Caco-2 (cell line): Measurements from ENCODE around the gene MPZL3. TPM values are rescaled to one million over a fixed set of nuclear protein-coding genes. Genes with fewer than 3 reads are reported as not detected.

Experiments
- BruUV-seq: library from RNA; stranded (reverse); fragments of 400-500 nt; replicated peaks from 2 replicates; lab custom pipeline; 2021; lab: Mats Ljungman, UMichigan
- CTCF ChIA-PET: fragments of 300-600 bp; sonication (Branson Sonifier 250); formaldehyde crosslinking; loops from one replicate; lab custom pipeline; 2022; ENCODE audit warnings: antibody characterized with exemption; lab: Charles Lee
- POLR2A ChIA-PET: fragments of 300-600 bp; sonication (Branson Sonifier 250); formaldehyde crosslinking; loops from one replicate; lab custom pipeline; 2022; ENCODE audit warnings: antibody characterized with exemption; lab: Charles Lee
- DNase-seq, 2 experiments: peaks; one replicate each; pipeline versions ENCODE4 v3.0.0 to v3.0.0-alpha.2; 2020 to 2022
- H3K27me3 ChIP-seq: replicated peaks from 2 replicates; pipeline ENCODE4 v1.6.0; 2011; ENCODE audit warnings: low read length; ENCODE audit not compliant: control insufficient read depth, insufficient read depth
- H3K36me3 ChIP-seq: 2 replicates; pipeline ENCODE4 v1.5.1; 2011; ENCODE audit warnings: low read length; ENCODE audit not compliant: control insufficient read depth, insufficient read depth
- H3K4me1 ChIP-seq: fragments of 250-450 bp; sonication (Bioruptor Pico); 2 replicates; pipeline ENCODE4 v1.5.1; 2020; ENCODE audit warnings: mild to moderate bottlenecking
- H3K4me3 ChIP-seq: 2 replicates; pipeline ENCODE4 v1.5.1; 2011; ENCODE audit warnings: low read depth, mild to moderate bottlenecking, control low read depth, low read length
- H3K9me3 ChIP-seq: fragments of 250-450 bp; sonication (Bioruptor Pico); 2 replicates; pipeline ENCODE4 v1.5.1; 2020; ENCODE audit warnings: mild to moderate bottlenecking, moderate library complexity
- H3K27ac Mint-ChIP-seq: one replicate; pipeline ENCODE4 v1.8.0; 2022; ENCODE audit warnings: mixed read lengths; ENCODE audit not compliant: unreplicated experiment
- H3K27me3 Mint-ChIP-seq: one replicate; pipeline ENCODE4 v1.8.0; 2022; ENCODE audit warnings: mixed read lengths; ENCODE audit not compliant: insufficient read depth, unreplicated experiment
- H3K36me3 Mint-ChIP-seq: one replicate; pipeline ENCODE4 v1.8.0; 2022; ENCODE audit warnings: mild to moderate bottlenecking, mixed read lengths; ENCODE audit not compliant: insufficient read depth, unreplicated experiment
- H3K4me1 Mint-ChIP-seq: one replicate; pipeline ENCODE4 v1.8.0; 2022; ENCODE audit warnings: low read depth, mixed read lengths; ENCODE audit not compliant: unreplicated experiment
- H3K4me3 Mint-ChIP-seq: one replicate; pipeline ENCODE4 v1.8.0; 2022; ENCODE audit warnings: mild to moderate bottlenecking, moderate library complexity, mixed read lengths; ENCODE audit not compliant: unreplicated experiment
- H3K9me3 Mint-ChIP-seq: one replicate; pipeline ENCODE4 v1.8.0; 2022; ENCODE audit warnings: mixed read lengths; ENCODE audit not compliant: unreplicated experiment
- intact Hi-C: fragments of 100-400 bp; cut with micrococcal nuclease; formaldehyde crosslinking; loops from one replicate; pipeline ENCODE4 v1.10.0; 2022; ENCODE audit not compliant: unreplicated experiment
- total RNA-seq: library from RNA; stranded (reverse); gene quantifications from 2 replicates; pipeline ENCODE4 v1.2.3, GENCODE V29; 2022
- TF ChIP-seq, protein P1 (sequence below), 2 experiments: fragments of 200-600 bp in 1 of 2; IDR thresholded peaks; 1 replicate in 1 of 2; 2 replicates in 1 of 2; pipeline versions ENCODE4 v1.5.1 to v1.8.0; 2011 to 2022; ENCODE audit warnings: antibody characterized with exemption in 1 of 2, control low read depth in 1 of 2, inconsistent platforms in 1 of 2, low read depth in 1 of 2, low read length in 1 of 2, mild to moderate bottlenecking in 1 of 2, moderate library complexity in 1 of 2; ENCODE audit not compliant: insufficient read depth in 1 of 2, severe bottlenecking in 1 of 2, unreplicated experiment in 1 of 2

Gene MPZL3
- total RNA-seq, 1 experiment from 2014 or later: 31.8 TPM

DNA sequence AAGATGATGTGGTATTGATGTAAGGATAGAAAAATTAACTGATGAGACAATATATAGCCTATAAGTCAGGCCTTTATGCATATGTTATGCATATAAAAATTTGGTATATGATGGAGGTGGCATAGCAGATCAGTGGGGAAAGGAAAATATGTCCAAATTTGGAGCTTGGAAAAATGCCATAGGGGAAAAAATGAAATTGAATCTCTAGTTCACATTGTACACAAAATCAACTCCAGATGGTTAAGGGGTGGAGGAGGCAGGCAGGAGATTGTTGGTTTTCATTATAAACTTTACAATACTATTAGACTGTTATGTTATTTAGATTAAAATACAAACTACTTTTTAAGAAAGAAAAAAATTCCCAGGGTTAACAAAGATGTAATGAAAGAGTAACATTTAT is 37.2 kb upstream of the MPZL3 start:
- Mint-ChIP-seq H3K4me3 (no peak overlapping the region), H3K27me3 (no peaks in the 10 kb centered on the region)
- POLR2A ChIA-PET: no interaction called here

DNA sequence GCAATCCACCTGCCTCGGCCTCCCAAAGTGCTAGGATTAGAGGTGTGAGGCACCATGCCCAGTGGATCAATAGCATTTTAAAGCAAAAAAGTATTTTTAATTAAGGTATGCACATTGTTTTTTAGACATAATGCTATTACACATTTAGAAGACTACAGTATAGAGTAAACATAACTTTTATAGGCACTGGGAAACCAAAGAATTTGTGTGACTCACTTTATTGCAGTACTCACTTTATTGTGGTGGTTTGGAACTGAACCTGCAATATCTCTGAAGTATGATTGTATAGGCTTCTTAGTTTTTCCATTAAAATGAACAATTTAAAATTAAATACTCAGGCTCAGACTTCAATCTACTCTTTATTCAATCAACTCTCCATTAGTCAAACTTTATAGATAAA is 34.8 kb upstream of the MPZL3 start:
- no peak for DNase-seq
- H3K4me3 ChIP-seq: no peak overlapping the region
- Mint-ChIP-seq H3K36me3 (peaks cover 5% of the 10 kb centered on the region), H3K4me3 (no peak overlapping the region), H3K27me3 (no peaks in the 10 kb centered on the region), H3K4me1 (peaks cover 16% of the 10 kb centered on the region), H3K27ac (no peak overlapping the region), H3K9me3 (peaks cover 9% of the 10 kb centered on the region)
- no peaks in the 10 kb centered on the region for H3K36me3 ChIP-seq
- TF ChIP-seq, protein P1, sequence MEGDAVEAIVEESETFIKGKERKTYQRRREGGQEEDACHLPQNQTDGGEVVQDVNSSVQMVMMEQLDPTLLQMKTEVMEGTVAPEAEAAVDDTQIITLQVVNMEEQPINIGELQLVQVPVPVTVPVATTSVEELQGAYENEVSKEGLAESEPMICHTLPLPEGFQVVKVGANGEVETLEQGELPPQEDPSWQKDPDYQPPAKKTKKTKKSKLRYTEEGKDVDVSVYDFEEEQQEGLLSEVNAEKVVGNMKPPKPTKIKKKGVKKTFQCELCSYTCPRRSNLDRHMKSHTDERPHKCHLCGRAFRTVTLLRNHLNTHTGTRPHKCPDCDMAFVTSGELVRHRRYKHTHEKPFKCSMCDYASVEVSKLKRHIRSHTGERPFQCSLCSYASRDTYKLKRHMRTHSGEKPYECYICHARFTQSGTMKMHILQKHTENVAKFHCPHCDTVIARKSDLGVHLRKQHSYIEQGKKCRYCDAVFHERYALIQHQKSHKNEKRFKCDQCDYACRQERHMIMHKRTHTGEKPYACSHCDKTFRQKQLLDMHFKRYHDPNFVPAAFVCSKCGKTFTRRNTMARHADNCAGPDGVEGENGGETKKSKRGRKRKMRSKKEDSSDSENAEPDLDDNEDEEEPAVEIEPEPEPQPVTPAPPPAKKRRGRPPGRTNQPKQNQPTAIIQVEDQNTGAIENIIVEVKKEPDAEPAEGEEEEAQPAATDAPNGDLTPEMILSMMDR (IDR thresholded peaks at IDR 0.05; ENCODE audit: insufficient read depth in 1 of 2, low read depth in 1 of 2, low read length in 1 of 2, severe bottlenecking in 1 of 2, unreplicated experiment in 1 of 2): no peak
- no peaks in the 10 kb centered on the region for H3K9me3 ChIP-seq
- BruUV-seq: no TSS peak
- CTCF ChIA-PET: no interaction called here
- intact Hi-C loops: no loop called here
- no peaks in the 10 kb centered on the region for H3K27me3 ChIP-seq
- H3K4me1 ChIP-seq: peaks cover 15% of the 10 kb centered on the region
- POLR2A ChIA-PET: no interaction called here

More for the DNA sequence above, 37.2 kb upstream of the MPZL3 start:
- peaks cover 5% of the 10 kb centered on the region for H3K36me3 Mint-ChIP-seq
- CTCF ChIA-PET: interaction anchor here (0.8 to 1.8 kb wide), 4 partner anchors 13 to 145 kb away, joined by 3 to 8 read pairs (median 4); no protein-coding TSS in a partner anchor
- TF ChIP-seq, protein P1 (IDR thresholded peaks at IDR 0.05; ENCODE audit: insufficient read depth in 1 of 2, low read depth in 1 of 2, low read length in 1 of 2, severe bottlenecking in 1 of 2, unreplicated experiment in 1 of 2): no peak
- Histone ChIP-seq H3K36me3 (no peaks in the 10 kb centered on the region), H3K9me3 (no peaks in the 10 kb centered on the region), H3K4me3 (no peak overlapping the region), H3K4me1 (peaks cover 8% of the 10 kb centered on the region), H3K27me3 (no peaks in the 10 kb centered on the region)
- intact Hi-C loops: no loop called here
- peaks cover 9% of the 10 kb centered on the region for H3K9me3 Mint-ChIP-seq
- no TSS peak for BruUV-seq
- no peak overlapping the region for H3K27ac Mint-ChIP-seq
- DNase-seq: no peak
- H3K4me1 Mint-ChIP-seq: peaks cover 16% of the 10 kb centered on the region

DNA sequence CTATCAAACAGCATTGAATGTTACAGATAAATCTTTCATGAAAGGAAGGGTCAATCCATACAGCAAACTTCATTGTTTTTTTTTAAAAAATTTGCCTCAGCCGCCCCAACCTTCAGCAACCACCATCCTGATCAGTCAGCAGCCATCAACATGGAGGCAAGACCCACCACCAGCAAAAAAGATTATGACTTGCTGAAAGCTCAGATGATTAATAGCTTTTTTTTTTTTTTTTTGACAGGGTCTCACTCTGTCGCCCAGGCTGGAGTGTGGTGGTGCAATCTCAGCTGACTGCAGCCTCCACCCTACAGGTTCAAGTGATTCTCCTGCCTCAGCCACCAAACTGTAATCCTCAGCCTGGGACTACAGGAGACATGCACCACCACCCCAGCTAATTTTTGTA is 34.4 kb upstream of the MPZL3 start:
- BruUV-seq: no TSS peak
- Mint-ChIP-seq H3K27ac (no peak overlapping the region), H3K9me3 (peaks cover 9% of the 10 kb centered on the region), H3K36me3 (peaks cover 5% of the 10 kb centered on the region), H3K4me3 (no peak overlapping the region), H3K27me3 (no peaks in the 10 kb centered on the region), H3K4me1 (peaks cover 16% of the 10 kb centered on the region)
- ChIA-PET POLR2A (interaction anchor here (0.6 kb wide), 1 partner anchor 47 kb away, joined by 3 read pairs; no protein-coding TSS in a partner anchor), CTCF (interaction anchor here (0.6 kb wide), 1 partner anchor 91 kb away, joined by 3 read pairs; no protein-coding TSS in a partner anchor)
- no peak overlapping the region for H3K4me3 ChIP-seq
- intact Hi-C loops: no loop called here
- TF ChIP-seq, protein P1 (IDR thresholded peaks at IDR 0.05; ENCODE audit: insufficient read depth in 1 of 2, low read depth in 1 of 2, low read length in 1 of 2, severe bottlenecking in 1 of 2, unreplicated experiment in 1 of 2): no peak
- no peaks in the 10 kb centered on the region for H3K9me3 ChIP-seq
- H3K36me3 ChIP-seq: no peaks in the 10 kb centered on the region
- no peaks in the 10 kb centered on the region for H3K27me3 ChIP-seq
- H3K4me1 ChIP-seq: peaks cover 15% of the 10 kb centered on the region
- DNase-seq: no peak
